ENCODE measurements around the gene GRIK2.

GRIK2 gene

GRCh38 chr6:101458336-101458735 lies 64.8 kb downstream of the GRIK2 start:
- DNase-seq = no peak

DNA sequence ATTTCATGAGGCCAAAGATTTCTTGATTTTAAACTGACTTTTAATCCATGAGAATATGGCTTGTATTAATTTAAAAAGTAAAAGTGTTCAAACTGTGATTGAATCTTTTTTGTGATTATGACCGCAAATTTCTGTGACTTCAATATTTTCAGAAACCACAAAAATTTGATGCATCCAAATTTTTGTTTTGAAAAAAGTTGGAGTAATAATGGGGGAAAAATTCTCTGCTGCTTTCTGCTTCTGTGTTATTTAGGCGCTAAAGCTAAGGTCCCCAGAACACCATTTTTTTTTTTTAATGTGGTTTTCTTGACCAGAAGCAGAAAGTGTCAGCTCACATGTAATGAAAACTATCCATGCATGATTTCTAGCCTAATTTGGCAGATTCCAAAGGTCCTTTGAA lies 65.3 kb downstream of the GRIK2 start:
- no peak for DNase-seq

- DNase-seq = no peak
These were observed 69.1 kb downstream of the GRIK2 start for GRCh38 chr6:101462576-101462975.

GRCh38 chr6:101465863-101466262 lies 72.4 kb downstream of the GRIK2 start:
- DNase-seq = no peak

DNA sequence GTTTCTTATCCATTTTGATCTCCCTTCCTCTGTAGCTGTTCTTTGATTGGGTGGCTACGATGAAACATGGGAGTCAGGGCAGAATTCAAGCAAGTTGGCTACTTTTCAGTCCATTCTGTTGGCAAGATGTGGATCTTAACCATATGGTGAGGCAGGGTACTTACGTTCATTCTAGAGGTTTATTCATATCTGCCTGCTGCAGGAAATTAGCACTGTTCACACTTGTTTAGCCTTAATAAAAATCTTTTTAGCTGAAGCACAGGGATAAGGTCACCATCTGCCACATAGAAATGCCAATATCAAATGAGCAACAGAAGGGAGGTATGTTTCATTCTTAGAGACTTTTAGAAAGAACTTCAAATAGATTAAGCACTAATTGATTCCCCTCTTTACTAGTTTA lies 83.9 kb downstream of the GRIK2 start:
- no peak for DNase-seq

DNA sequence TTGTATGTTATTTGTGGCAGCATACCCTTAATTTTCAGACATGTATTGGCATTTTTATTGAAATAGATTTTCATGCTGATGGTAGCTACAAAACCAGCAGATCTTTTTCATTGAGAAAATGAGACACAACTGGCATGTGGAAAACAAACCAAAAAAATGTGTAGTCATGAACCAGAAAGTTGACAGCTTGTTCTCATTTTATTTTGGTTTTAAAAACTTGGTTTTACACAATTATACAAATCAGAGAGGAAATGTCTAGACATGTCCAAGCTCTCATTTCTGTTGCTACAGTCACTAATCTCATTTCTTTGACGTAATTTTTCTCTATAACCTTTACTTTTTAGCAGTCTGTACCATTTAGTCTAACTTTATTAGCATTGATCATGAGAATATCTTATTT lies 85.4 kb downstream of the GRIK2 start:
- DNase-seq = no peak

DNA sequence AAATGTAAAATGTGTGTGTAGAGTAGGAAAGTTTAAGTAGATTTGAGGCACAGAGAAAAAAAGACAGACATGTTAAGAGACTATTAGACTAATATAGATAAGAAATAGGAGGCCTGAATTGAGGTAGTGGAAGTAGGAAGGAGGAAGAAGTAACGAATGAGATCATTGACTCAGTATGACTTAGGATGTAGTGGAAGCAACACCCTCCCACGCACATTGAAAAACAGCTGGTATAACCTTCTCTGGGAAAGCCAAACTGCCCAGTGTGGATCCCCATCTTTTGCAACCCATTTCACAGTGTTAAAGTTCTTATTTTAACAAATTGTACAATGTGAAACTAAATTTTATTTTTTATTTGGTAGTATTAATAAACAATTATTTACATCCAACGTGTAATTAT lies 89.1 kb downstream of the GRIK2 start:
- DNase-seq = no peak

GRCh38 chr6:101484781-101485180 lies 91.3 kb downstream of the GRIK2 start:
- DNase-seq = no peak

GRCh38 chr6:101486124-101486523 lies 92.6 kb downstream of the GRIK2 start:
- no peak for DNase-seq

GRCh38 chr6:101486726-101487125 lies 93.2 kb downstream of the GRIK2 start:
- no peak for DNase-seq

DNA sequence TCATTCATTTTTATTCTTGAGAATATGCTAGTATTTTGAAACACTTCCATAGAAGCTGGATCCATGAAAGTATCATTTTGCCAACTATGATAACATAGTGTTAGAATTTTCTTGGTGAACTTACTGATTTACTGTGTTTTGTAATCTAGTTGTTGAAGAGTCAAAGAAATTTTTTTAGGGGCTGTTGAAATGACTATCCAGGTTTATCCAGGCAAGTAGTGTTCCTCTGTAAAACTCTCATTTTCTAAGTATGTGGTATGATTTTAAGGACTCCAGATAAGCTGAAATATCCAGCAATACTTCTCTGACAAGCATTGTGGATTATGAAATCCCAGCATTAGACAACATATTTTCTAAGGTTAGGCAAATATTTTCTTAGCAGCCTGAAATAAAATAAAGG lies 95.9 kb downstream of the GRIK2 start:
- no peak for DNase-seq

- no peak for DNase-seq
These were observed 97.3 kb downstream of the GRIK2 start for GRCh38 chr6:101490857-101491256.

DNA sequence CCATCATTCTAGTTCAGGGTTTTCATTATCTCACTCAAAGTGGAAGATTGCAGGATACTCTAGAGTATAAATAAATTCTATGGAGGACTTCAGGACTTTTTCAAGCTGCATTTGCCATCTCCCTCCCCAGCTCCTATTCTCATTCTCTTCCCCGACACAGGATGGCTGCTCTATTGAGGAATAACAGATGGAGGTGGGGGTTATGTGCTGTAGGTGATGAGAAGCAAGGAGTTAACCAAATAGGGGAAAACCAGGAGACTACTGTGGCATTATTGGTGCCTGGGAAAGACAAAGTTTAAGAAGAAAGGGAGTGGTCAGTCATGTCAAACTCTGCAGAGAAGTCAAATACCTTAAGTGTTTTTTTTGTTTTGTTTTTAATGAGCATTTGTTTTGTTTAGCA lies 109.3 kb downstream of the GRIK2 start:
- no peak for DNase-seq

DNA sequence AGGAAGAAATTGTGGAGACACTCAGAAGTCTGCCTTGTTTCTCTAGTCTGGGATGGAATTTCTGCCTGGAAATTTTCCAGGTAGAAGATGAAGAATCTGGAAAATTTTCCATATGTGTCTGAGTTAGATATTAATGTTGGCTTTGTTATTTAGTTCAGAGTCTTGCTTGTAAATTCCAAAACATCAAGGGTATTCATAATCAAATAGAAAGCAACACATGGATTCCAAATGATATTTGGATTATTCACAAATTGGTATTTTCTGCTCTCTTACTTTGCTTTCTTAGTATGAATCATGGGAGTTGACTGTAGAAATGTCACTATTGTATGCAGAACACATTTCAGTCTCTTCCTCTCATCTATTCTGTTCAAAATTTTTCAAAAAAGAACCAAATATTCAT lies 116.0 kb downstream of the GRIK2 start:
- DNase-seq = no peak

DNA sequence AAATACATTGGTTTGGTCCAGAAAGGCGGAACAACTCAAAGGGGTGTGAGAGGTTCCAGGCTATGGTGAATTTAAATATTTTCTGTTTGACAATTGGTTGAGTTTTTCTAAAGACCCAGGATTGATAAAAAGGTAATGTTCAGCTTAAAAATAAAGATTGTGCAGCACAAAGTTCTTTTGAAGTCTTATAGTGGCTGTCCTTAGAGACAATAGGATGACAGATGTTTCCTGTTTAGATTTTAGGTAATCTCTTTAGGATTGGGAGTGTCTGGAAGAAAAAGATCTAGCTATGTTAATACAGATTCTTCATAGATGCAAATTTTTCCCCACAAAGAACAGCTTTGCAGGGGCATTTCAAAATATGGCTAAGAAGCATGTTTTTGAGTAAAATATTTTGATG lies 119.7 kb downstream of the GRIK2 start:
- DNase-seq = no peak

DNA sequence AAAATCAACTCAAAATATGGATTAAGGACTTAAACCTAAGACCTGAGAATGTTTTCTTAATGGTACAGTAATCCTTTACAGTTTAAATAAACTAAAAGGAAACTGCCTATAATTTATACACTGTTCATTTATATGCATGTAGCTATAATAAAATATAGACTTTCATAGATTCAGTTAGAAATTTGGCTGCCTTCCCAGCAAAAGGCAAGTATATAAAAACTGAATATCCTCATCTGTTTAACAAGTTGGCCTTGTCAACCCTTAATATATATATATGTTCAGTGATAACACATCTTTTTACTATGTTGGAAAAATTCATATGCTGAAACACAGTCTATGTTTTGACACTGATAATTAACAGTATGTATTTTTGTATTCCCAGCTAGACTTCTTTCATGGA lies 123.1 kb downstream of the GRIK2 start:
- no peak for DNase-seq

DNA sequence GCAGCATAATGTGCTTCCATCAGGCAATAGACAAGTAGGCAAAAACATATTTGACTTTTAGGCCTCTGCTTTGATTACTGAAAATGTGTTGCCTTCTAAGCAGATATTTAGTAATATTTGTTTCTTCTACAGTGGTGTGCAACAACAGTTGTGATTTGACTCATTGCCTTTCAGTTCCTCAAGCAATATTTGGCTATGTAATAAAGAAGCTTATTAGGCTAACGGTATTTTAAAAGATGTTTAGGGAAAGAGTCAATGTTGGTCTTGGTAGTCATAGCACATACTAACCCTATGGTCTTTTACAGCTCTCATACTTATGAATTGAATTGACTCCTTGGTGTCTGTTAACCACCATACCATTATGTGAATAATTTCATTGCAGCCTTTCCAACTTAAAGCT lies 124.1 kb downstream of the GRIK2 start:
- DNase-seq = no peak

DNA sequence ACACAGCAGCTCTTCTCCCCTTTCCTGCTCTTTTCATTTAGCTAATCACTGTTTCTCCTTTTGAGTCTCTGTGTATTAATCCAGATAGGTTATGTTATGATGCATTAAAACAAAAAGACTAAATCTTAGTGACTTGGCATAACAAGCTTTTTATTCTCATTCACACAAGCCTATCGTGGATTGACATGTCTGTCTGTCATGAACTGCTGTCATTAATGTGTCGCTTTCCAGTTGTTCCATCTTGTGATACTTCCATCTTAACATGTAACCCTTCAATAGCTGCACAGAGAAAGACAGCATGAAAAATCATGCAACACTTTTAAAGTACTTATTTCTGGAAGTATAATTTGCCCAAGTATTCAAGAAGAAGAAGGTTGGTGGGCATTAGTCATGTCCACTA lies 128.7 kb downstream of the GRIK2 start:
- DNase-seq = no peak

DNA sequence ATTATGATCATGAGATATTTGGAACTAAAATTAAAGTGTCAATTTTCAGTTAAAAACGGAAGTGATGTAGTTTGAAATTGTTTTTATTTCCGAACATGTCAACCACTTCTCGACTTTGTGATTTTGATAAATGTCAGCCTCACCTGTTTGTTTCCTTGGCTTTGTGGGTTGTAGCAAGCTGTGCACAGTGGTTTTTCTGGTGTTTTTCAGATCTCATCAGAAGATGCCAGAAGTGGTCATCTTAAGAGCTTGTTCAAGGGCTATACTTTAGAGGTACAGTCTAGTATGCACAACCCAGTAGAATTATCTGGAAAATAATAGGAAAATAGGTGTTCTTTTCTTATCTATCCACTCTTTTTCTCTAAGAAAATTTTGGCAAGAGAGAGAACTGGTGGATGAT lies 134.0 kb downstream of the GRIK2 start:
- DNase-seq = no peak

- no peak for DNase-seq
These were observed 135.3 kb downstream of the GRIK2 start for GRCh38 chr6:101528801-101529200.

GRCh38 chr6:101531538-101531937 lies 138.0 kb downstream of the GRIK2 start:
- no peak for DNase-seq

DNA sequence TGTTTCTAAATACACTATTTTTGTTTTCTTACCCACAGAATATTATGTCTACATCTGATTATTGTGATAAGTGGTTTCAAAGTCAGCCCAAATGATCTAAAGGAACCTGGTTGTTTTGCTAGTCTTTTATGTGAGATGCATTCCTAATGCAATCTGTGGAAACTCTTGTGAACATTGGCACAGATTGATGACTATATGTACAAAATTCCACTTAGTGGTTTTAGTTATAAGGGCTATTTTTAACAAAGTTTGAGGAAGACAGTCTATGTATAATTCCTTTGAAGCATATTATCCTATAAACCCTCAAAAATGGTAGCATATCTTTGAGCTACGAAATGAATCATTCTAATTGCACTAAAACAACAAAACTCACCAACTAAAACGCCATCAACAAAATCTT lies 140.9 kb downstream of the GRIK2 start:
- DNase-seq = no peak

DNA sequence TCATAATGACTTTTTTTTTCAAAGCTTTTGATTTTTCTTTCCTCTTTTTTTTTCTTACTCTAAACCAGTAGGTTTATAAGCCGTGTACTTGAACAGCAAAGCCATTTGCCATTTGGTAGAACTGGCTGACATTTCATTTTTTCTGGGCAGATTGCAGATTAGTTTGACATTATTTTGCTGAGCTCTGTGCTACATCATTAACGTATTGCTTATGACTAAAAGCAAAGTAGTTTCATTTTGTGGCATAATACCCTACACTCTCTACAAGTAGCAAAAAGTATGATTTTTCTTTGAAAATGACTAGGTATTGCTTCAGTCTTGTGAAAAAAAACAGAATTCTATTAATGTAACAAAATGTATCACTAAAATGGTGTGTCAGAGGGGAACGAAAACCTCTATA lies 141.3 kb downstream of the GRIK2 start:
- no peak for DNase-seq

GRCh38 chr6:101537753-101538316 lies 144.3 kb downstream of the GRIK2 start:
- DNase-seq = no peak

- no peak for DNase-seq
These were observed 146.2 kb downstream of the GRIK2 start for GRCh38 chr6:101539510-101540245.
